GM12878 (cell line): ENCODE results near the gene TMEM266. TPM values are rescaled to one million over a fixed set of nuclear protein-coding genes. Genes with fewer than 3 reads are reported as not detected.

Source experiments
- ATAC-seq: fragments of 200-7000 bp; cut with Tn5 transposase; 3 replicates; pipeline ENCODE4 v1.9.1; 2020; ENCODE audit warnings: mild to moderate bottlenecking, moderate library complexity
- BruUV-seq: library from RNA; stranded (reverse); fragments of 400-500 nt; replicated peaks from 2 replicates; lab custom pipeline; 2021; lab: Mats Ljungman, UMichigan
- CTCF ChIA-PET: fragments of 300-600 bp; sonication (Branson Sonifier 250); formaldehyde crosslinking; extraction: SDS; loops from one replicate; lab custom pipeline; 2021; ENCODE audit warnings: inconsistent platforms; lab: Yijun Ruan, JAX
- POLR2A ChIA-PET: fragments of 350-600 bp; formaldehyde crosslinking; extraction: SDS; loops from one replicate; lab custom pipeline; 2021; ENCODE audit warnings: inconsistent platforms; lab: Charles Lee
- RAD21 ChIA-PET: fragments of 300-600 bp; sonication (Branson Sonifier 250); formaldehyde crosslinking; loops from one replicate; lab custom pipeline; 2023; ENCODE audit warnings: antibody characterized with exemption; ENCODE audit not compliant: unreplicated experiment; lab: Charles Lee
- SMC1A ChIA-PET: fragments of 300-600 bp; sonication (Branson Sonifier 250); formaldehyde crosslinking; loops from one replicate; lab custom pipeline; 2023; ENCODE audit not compliant: unreplicated experiment, uncharacterized antibody; lab: Charles Lee
- DNase-seq: peaks from one replicate; pipeline ENCODE4 v3.0.0-alpha.2; 2011; ENCODE audit warnings: low read depth, low spot score
- FAIRE-seq: peaks from 3 replicates; lab custom pipeline; 2011; peaks lifted over from hg19 to GRCh38; lab: Jason Lieb, UNC
- H2AFZ ChIP-seq: 2 replicates; pipeline ENCODE4 v1.6.0; 2011; ENCODE audit warnings: low read depth, low read length, control low read depth; ENCODE audit not compliant: control insufficient read depth
- H3K27ac ChIP-seq: 2 replicates; pipeline ENCODE4 v1.5.1; 2011; ENCODE audit warnings: control low read depth; ENCODE audit not compliant: control insufficient read depth, insufficient read depth
- H3K27me3 ChIP-seq, 2 experiments: replicated peaks in 1 of 2; 2 replicates each; pipeline versions ENCODE4 v1.6.0 to v1.6.1; 2011; ENCODE audit warnings: low read length in 1 of 2; ENCODE audit not compliant: control insufficient read depth in 2 of 2, insufficient read depth in 2 of 2
- H3K36me3 ChIP-seq, 2 experiments: 2 replicates each; pipeline ENCODE4 v1.5.1; 2011; ENCODE audit warnings: low read length in 1 of 2; ENCODE audit not compliant: control insufficient read depth in 2 of 2, insufficient read depth in 2 of 2
- H3K4me1 ChIP-seq: 2 replicates; pipeline ENCODE4 v1.6.1; 2011; ENCODE audit warnings: mild to moderate bottlenecking, low read length, moderate library complexity, mixed read lengths; ENCODE audit not compliant: control insufficient read depth, insufficient read depth
- H3K4me2 ChIP-seq: 2 replicates; pipeline ENCODE4 v1.6.0; 2011; ENCODE audit warnings: control low read depth; ENCODE audit not compliant: control insufficient read depth, insufficient read depth
- H3K4me3 ChIP-seq: fragments of 200-600 bp; sonication (generic); 2 replicates; pipeline ENCODE4 v1.5.1; 2016
- H3K79me2 ChIP-seq: 2 replicates; pipeline ENCODE4 v1.6.0; 2011; ENCODE audit warnings: low read length; ENCODE audit not compliant: control insufficient read depth, insufficient read depth
- H3K9ac ChIP-seq: 2 replicates; pipeline ENCODE4 v1.8.0; 2011; ENCODE audit warnings: low read length, control low read depth, mixed read lengths; ENCODE audit not compliant: control insufficient read depth, insufficient read depth
- H3K9me3 ChIP-seq: replicated peaks from 3 replicates; pipeline ENCODE4 v1.5.1; 2011; ENCODE audit warnings: mild to moderate bottlenecking, low read length; ENCODE audit not compliant: control insufficient read depth, insufficient read depth
- H4K20me1 ChIP-seq: 2 replicates; pipeline ENCODE4 v1.6.0; 2011; ENCODE audit not compliant: control insufficient read depth, insufficient read depth
- BACH1 ChIP-seq: fragments of 450-650 bp; IDR thresholded peaks from 2 replicates; pipeline ENCODE4 v1.6.1; 2017; ENCODE audit warnings: mild to moderate bottlenecking, borderline replicate concordance
- BCL11A ChIP-seq: IDR thresholded peaks from 2 replicates; pipeline ENCODE4 v1.6.1; 2011; ENCODE audit warnings: low read depth, low read length
- CHD4 ChIP-seq: fragments of 200-600 bp; sonication (generic); IDR thresholded peaks from 2 replicates; pipeline ENCODE4 v1.6.1; 2016; ENCODE audit warnings: mild to moderate bottlenecking
- HDAC2 ChIP-seq: fragments of 200-600 bp; sonication (generic); IDR thresholded peaks from 2 replicates; pipeline ENCODE4 v1.6.1; 2017
- IKZF2 ChIP-seq, 2 experiments: fragments of 450-650 bp; IDR thresholded peaks; 2 replicates each; pipeline ENCODE4 v1.6.1; 2017; ENCODE audit warnings: mild to moderate bottlenecking in 2 of 2, moderate library complexity in 2 of 2
- MEF2B ChIP-seq: fragments of 450-650 bp; IDR thresholded peaks from 2 replicates; pipeline ENCODE4 v1.6.1; 2018; ENCODE audit warnings: mild to moderate bottlenecking, moderate library complexity; ENCODE audit not compliant: partially characterized antibody, poor library complexity, severe bottlenecking
- NFYA ChIP-seq: IDR thresholded peaks from 2 replicates; pipeline ENCODE4 v1.6.1; 2011; ENCODE audit warnings: low read depth, mild to moderate bottlenecking, low read length, improper control_type of control experiment, borderline replicate concordance
- NR2F1 ChIP-seq: fragments of 450-650 bp; conservative IDR thresholded peaks from 2 replicates; pipeline ENCODE4 v1.6.1; 2017; ENCODE audit warnings: mild to moderate bottlenecking
- PBX3 ChIP-seq: IDR thresholded peaks from 2 replicates; pipeline ENCODE4 v1.6.1; 2011; ENCODE audit warnings: mild to moderate bottlenecking, low read depth, low read length, moderate library complexity; ENCODE audit not compliant: insufficient replicate concordance
- RAD51 ChIP-seq: fragments of 450-650 bp; IDR thresholded peaks from 2 replicates; pipeline ENCODE4 v1.6.1; 2016; ENCODE audit warnings: moderate library complexity, mild to moderate bottlenecking, inconsistent platforms
- SMC3 ChIP-seq: IDR thresholded peaks from 2 replicates; pipeline ENCODE4 v1.6.1; 2011; ENCODE audit warnings: low read length, improper control_type of control experiment, borderline replicate concordance
- SUZ12 ChIP-seq: fragments of 200-600 bp; sonication (generic); IDR thresholded peaks from one replicate; pipeline ENCODE4 v1.6.1; 2018; ENCODE audit warnings: antibody characterized with exemption, mild to moderate bottlenecking; ENCODE audit not compliant: unreplicated experiment
- TCF3 ChIP-seq: IDR thresholded peaks from 2 replicates; pipeline ENCODE4 v1.6.1; 2012; ENCODE audit warnings: low read depth, mild to moderate bottlenecking, low read length, borderline replicate concordance; ENCODE audit not compliant: insufficient read depth
- WGBS: methylation state at CpG from one replicate; pipeline ENCODE4 v1.1.6; 2016; ENCODE audit warnings: low lambda C conversion rate; ENCODE audit not compliant: insufficient replicate concordance, insufficient coverage; ENCODE audit errors: missing lambda C conversion rate; 5-methylcytosine and 5-hydroxymethylcytosine counted together
- in situ Hi-C: fragments of 300-500 bp; cut with MboI; formaldehyde crosslinking; loops from 9 replicates; pipeline ENCODE4 v1.14.3; 2018; ENCODE audit warnings: mixed read lengths
- intact Hi-C: fragments of 100-400 bp; cut with micrococcal nuclease; formaldehyde crosslinking; loops from one replicate; pipeline ENCODE4 v1.14.2; 2022; ENCODE audit not compliant: unreplicated experiment
- polyA plus RNA-seq, 11 experiments: library from polyadenylated mRNA; depleted of rRNA in 4 of 11; unstranded in 6 of 11; stranded (reverse) in 5 of 11; fragments of >200 nt; fragmentation: Nextera tagmentation in 4 of 11; fragmentation: Illumina TruSeq in 1 of 11; extraction: Ambion mirVana in 4 of 11; extraction: Trizol in 1 of 11; gene quantifications; 1 replicate in 1 of 11; 2 replicates in 10 of 11; pipeline versions ENCODE4 v1.2.1 to v1.2.3, GENCODE V29; 2011 to 2016; ENCODE audit warnings: inconsistent platforms in 2 of 11, missing spikeins in 2 of 11, low read depth in 1 of 11
- total RNA-seq, 4 experiments: library from RNA; depleted of rRNA in 3 of 4; stranded (reverse); fragments of >200 nt in 3 of 4; fragmentation: Illumina TruSeq in 1 of 4; extraction: Trizol in 1 of 4; gene quantifications; 2 replicates each; pipeline versions ENCODE4 v1.2.1 to v1.2.3, GENCODE V29; 2013 to 2021
- TF ChIP-seq, protein P1 (sequence below): IDR thresholded peaks from 2 replicates; pipeline ENCODE4 v1.6.1; 2011; ENCODE audit warnings: borderline replicate concordance, low read depth, mild to moderate bottlenecking, moderate library complexity, low read length; ENCODE audit not compliant: insufficient read depth, poor library complexity, severe bottlenecking

TMEM266 gene
- total and polyA plus RNA-seq, 10 of the 15 experiments (the other 5 are each of a cell fraction or from before 2014, with no cell fraction given) = 0.11 to 0.70 (median 0.39) TPM

- SMC1A ChIA-PET = interaction anchor here (0.7 to 1.0 kb wide), 2 partner anchors 329 to 648 kb away, joined by 3 read pairs; no protein-coding TSS in a partner anchor
- H3K27ac ChIP-seq = no peak overlapping the region
- no peaks in the 10 kb centered on the region for H3K79me2 ChIP-seq
- ATAC-seq (no peak), DNase-seq (no peak), FAIRE-seq (no peak)
- in situ Hi-C loops = no loop called here
- H2AFZ ChIP-seq = no peak overlapping the region
- H4K20me1 ChIP-seq = no peaks in the 10 kb centered on the region
- no TSS peak for BruUV-seq
- H3K27me3 ChIP-seq = 0 out of 4 replicates have a peak, but pooled peaks cover 0 to 1% of the 10 kb centered on the region in 2 experiments
- CTCF ChIA-PET = interaction anchor here (3.5 kb wide), 1 partner anchor 674 kb away, joined by 18 read pairs; no protein-coding TSS in a partner anchor
- H3K4me1 ChIP-seq = peaks cover 14% of the 10 kb centered on the region
- H3K36me3 ChIP-seq = no peaks in the 10 kb centered on the region
- POLR2A ChIA-PET = no interaction called here
- H3K4me2 ChIP-seq = no peak overlapping the region
- TF ChIP-seq HDAC2 = no peak
- no peak for TF ChIP-seq BACH1
- intact Hi-C loops = loop anchor here (5.0 kb wide), 1 partner anchor 145 kb away; the partner anchor contains the start of gene ISL2
- WGBS = 97% methylated on average over 8 of the region's 8 CpGs
- no peak overlapping the region for H3K4me3 ChIP-seq
- RAD21 ChIA-PET = no interaction called here
- H3K9me3 ChIP-seq = no peaks in the 10 kb centered on the region; the same call in 2 of the 3 replicates
- H3K9ac ChIP-seq = no peak overlapping the region
Measured at GRCh38 chr15:76192715-76193114, 132.9 kb downstream of the TMEM266 start.

GRCh38 chr15:76193934-76194333 is 134.1 kb downstream of the TMEM266 start:
- WGBS = 60% methylated on average over 8 of the region's 8 CpGs
- no TSS peak for BruUV-seq
- POLR2A ChIA-PET = no interaction called here
- no peak overlapping the region for H2AFZ ChIP-seq
- H3K27me3 ChIP-seq = 0 out of 4 replicates have a peak, but pooled peaks cover 0 to 1% of the 10 kb centered on the region in 2 experiments
- RAD21 ChIA-PET = no interaction called here
- in situ Hi-C loops (no loop called here), intact Hi-C loops (loop anchor here (5.0 kb wide), 1 partner anchor 143 kb away; the partner anchor contains the start of gene ISL2)
- SMC1A ChIA-PET = no interaction called here
- no peaks in the 10 kb centered on the region for H3K36me3 ChIP-seq
- no peak overlapping the region for H3K4me3 ChIP-seq
- DNase-seq (no peak), ATAC-seq (no peak), FAIRE-seq (no peak)
- H3K4me1 ChIP-seq = peaks cover 14% of the 10 kb centered on the region
- no peak overlapping the region for H3K27ac ChIP-seq
- CTCF ChIA-PET = no interaction called here
- H3K4me2 ChIP-seq = no peak overlapping the region
- no peaks in the 10 kb centered on the region for H3K79me2 ChIP-seq
- no peak overlapping the region for H3K9ac ChIP-seq
- H3K9me3 ChIP-seq = no peaks in the 10 kb centered on the region
- no peaks in the 10 kb centered on the region for H4K20me1 ChIP-seq
- TF ChIP-seq NR2F1 = no peak
- no peak for TF ChIP-seq MEF2B
- TF ChIP-seq, protein P1, sequence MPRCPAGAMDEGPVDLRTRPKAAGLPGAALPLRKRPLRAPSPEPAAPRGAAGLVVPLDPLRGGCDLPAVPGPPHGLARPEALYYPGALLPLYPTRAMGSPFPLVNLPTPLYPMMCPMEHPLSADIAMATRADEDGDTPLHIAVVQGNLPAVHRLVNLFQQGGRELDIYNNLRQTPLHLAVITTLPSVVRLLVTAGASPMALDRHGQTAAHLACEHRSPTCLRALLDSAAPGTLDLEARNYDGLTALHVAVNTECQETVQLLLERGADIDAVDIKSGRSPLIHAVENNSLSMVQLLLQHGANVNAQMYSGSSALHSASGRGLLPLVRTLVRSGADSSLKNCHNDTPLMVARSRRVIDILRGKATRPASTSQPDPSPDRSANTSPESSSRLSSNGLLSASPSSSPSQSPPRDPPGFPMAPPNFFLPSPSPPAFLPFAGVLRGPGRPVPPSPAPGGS = no peak
- TF ChIP-seq NFYA = no peak
- no peak for TF ChIP-seq IKZF2 (IDR thresholded peaks at IDR 0.05)
- TF ChIP-seq SMC3 = no peak
- no peak for TF ChIP-seq PBX3
- no peak for TF ChIP-seq SUZ12
- TF ChIP-seq CHD4 = no peak
- no peak for TF ChIP-seq TCF3
- TF ChIP-seq BCL11A = no peak
- no peak for TF ChIP-seq RAD51
